HEK293 (cell line): ENCODE results near the gene TMPRSS6.

Source experiments
- ZNF23 ChIP-seq: fragments of 450-650 bp; formaldehyde crosslinking; IDR thresholded peaks from 2 replicates; pipeline ENCODE4 v1.5.1; 2016; ENCODE audit warnings: missing biosample characterization, missing genetic modification characterization, borderline replicate concordance
- TF ChIP-seq, protein P1 (sequence below): fragments of 450-650 bp; formaldehyde crosslinking; IDR thresholded peaks from 2 replicates; pipeline ENCODE4 v1.5.1; 2016; ENCODE audit warnings: missing biosample characterization, missing genetic modification characterization

DNA sequence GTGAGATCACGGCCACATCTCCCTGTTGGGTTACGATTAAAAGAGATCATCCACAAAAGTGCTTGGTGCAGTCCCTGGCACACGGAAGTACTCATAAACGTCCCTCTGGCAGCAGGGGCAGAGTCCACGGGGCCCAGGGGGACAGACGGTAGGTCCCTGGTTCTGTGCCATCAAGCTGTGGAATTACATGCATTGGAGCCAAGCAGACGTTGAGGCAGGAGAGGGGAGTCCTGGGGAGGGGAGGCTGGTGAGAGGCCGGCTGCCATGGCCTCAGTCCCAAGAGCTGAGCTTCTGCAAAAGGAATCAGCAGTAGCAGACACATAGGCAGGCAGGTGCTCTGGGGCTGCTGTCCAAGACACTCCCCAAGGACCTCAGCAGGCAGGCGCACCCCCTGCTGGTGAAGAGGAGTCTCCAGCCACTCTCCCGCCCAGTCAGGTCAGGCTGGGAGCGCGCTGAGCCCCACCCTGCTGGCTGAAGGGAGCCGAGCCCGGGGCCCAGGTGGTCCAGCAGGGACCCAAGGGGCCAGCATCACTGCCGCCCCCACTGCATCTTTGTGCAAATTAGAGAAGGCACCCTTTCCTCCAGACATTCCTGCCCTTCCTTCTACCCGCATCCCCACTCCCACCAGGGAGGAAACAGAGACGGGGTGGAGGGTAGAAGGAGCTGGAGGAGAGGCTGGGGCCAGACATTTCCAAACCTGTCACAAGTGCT lies 65.5 kb downstream of the TMPRSS6 start:
- TF ChIP-seq, protein P1, sequence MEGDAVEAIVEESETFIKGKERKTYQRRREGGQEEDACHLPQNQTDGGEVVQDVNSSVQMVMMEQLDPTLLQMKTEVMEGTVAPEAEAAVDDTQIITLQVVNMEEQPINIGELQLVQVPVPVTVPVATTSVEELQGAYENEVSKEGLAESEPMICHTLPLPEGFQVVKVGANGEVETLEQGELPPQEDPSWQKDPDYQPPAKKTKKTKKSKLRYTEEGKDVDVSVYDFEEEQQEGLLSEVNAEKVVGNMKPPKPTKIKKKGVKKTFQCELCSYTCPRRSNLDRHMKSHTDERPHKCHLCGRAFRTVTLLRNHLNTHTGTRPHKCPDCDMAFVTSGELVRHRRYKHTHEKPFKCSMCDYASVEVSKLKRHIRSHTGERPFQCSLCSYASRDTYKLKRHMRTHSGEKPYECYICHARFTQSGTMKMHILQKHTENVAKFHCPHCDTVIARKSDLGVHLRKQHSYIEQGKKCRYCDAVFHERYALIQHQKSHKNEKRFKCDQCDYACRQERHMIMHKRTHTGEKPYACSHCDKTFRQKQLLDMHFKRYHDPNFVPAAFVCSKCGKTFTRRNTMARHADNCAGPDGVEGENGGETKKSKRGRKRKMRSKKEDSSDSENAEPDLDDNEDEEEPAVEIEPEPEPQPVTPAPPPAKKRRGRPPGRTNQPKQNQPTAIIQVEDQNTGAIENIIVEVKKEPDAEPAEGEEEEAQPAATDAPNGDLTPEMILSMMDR (tag by site-specific recombination), result peak; percentile 70
- no peak for TF ChIP-seq ZNF23 (tag by site-specific recombination)
